ENCODE measurements around the gene ACSM4. TPM values are rescaled to one million over a fixed set of nuclear protein-coding genes. Genes with fewer than 3 reads are reported as not detected.

ACSM4 gene
- total and polyA plus RNA-seq, 9 of the 15 experiments (the other 6 are each of a cell fraction or from before 2014, with no cell fraction given): not detected

GRCh38 chr12:7292300-7292699 lies 11.6 kb upstream of the ACSM4 start (continued):
- peak in 1 of 2 experiments; percentile 44; a peak in 1 of 4 replicates for TF ChIP-seq ZNF639 (CRISPR knock-in tag; conservative IDR thresholded peaks at IDR 0.05 in 1 of 2, IDR thresholded peaks at IDR 0.05 in 1 of 2)
- TF ChIP-seq ATF3 (IDR thresholded peaks at IDR 0.05): no peak
- TF ChIP-seq ATF3 (CRISPR knock-in tag; conservative IDR thresholded peaks at IDR 0.05): no peak
- TF ChIP-seq TCF7 (IDR thresholded peaks at IDR 0.05; ENCODE audit: borderline replicate concordance): no peak
- no peak for TF ChIP-seq POLR2A (conservative IDR thresholded peaks at IDR 0.05)
- TF ChIP-seq CBFA2T3 (IDR thresholded peaks at IDR 0.05): peak; percentile 20
- TF ChIP-seq NR2C2 (CRISPR knock-in tag; IDR thresholded peaks at IDR 0.05): no peak
- no peak for TF ChIP-seq NR2C2 (tag; IDR thresholded peaks at IDR 0.05)
- TF ChIP-seq, protein P1, sequence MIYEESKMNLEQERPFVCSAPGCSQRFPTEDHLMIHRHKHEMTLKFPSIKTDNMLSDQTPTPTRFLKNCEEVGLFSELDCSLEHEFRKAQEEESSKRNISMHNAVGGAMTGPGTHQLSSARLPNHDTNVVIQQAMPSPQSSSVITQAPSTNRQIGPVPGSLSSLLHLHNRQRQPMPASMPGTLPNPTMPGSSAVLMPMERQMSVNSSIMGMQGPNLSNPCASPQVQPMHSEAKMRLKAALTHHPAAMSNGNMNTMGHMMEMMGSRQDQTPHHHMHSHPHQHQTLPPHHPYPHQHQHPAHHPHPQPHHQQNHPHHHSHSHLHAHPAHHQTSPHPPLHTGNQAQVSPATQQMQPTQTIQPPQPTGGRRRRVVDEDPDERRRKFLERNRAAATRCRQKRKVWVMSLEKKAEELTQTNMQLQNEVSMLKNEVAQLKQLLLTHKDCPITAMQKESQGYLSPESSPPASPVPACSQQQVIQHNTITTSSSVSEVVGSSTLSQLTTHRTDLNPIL (CRISPR knock-in tag; IDR thresholded peaks at IDR 0.05): no peak
- no peak for TF ChIP-seq SAP30 (IDR thresholded peaks at IDR 0.05; ENCODE audit: borderline replicate concordance, insufficient read depth, low read depth, low read length, poor library complexity, severe bottlenecking)
- TF ChIP-seq, protein P2, sequence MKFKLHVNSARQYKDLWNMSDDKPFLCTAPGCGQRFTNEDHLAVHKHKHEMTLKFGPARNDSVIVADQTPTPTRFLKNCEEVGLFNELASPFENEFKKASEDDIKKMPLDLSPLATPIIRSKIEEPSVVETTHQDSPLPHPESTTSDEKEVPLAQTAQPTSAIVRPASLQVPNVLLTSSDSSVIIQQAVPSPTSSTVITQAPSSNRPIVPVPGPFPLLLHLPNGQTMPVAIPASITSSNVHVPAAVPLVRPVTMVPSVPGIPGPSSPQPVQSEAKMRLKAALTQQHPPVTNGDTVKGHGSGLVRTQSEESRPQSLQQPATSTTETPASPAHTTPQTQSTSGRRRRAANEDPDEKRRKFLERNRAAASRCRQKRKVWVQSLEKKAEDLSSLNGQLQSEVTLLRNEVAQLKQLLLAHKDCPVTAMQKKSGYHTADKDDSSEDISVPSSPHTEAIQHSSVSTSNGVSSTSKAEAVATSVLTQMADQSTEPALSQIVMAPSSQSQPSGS (CRISPR knock-in tag; IDR thresholded peaks at IDR 0.05): no peak
- TF ChIP-seq ZNF766 (CRISPR knock-in tag; conservative IDR thresholded peaks at IDR 0.05): peak; percentile 34; the same call in 1 of the 2 replicates
- TF ChIP-seq SMARCC2 (IDR thresholded peaks at IDR 0.05; ENCODE audit: low read depth): no peak
- TF ChIP-seq SMARCA5 (IDR thresholded peaks at IDR 0.05): no peak
- TF ChIP-seq, protein P3, sequence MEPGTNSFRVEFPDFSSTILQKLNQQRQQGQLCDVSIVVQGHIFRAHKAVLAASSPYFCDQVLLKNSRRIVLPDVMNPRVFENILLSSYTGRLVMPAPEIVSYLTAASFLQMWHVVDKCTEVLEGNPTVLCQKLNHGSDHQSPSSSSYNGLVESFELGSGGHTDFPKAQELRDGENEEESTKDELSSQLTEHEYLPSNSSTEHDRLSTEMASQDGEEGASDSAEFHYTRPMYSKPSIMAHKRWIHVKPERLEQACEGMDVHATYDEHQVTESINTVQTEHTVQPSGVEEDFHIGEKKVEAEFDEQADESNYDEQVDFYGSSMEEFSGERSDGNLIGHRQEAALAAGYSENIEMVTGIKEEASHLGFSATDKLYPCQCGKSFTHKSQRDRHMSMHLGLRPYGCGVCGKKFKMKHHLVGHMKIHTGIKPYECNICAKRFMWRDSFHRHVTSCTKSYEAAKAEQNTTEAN (CRISPR knock-in tag; IDR thresholded peaks at IDR 0.05): no peak
- TF ChIP-seq ZNF134 (CRISPR knock-in tag; conservative IDR thresholded peaks at IDR 0.05): no peak
- TF ChIP-seq MAFG (tag; conservative IDR thresholded peaks at IDR 0.05): 0 out of 2 replicates have a peak, but pooled peaks have one; percentile 23
- TF ChIP-seq C11orf30 (IDR thresholded peaks at IDR 0.05; ENCODE audit: low read depth): 0 out of 2 replicates have a peak, but pooled peaks have one; percentile 4
